Measurements from ENCODE around the gene MEMO1. TPM values are rescaled to one million over a fixed set of nuclear protein-coding genes. Genes with fewer than 3 reads are reported as not detected.
A peak's percentile ranks its signal among the peaks of the same experiment; 100 is the strongest.
"Not testable (repeated sequence)": the region's sequence is repeated elsewhere in the genome, so short reads cannot be mapped to it uniquely, and the experiment has no call there.

Gene MEMO1
- total RNA-seq, result 32.9 TPM

GRCh38 chr2:32010670-32011484 lies at the start of gene MEMO1:
Gene MEMO1 (minus strand): TSS chr2:32011008. CDS start chr2:32010247, 761 bp downstream.
- ATAC-seq (peak; percentile 95), DNase-seq (ENCODE audit: low spot score) (peak; percentile 95)
- intact Hi-C loops (cut with DNase I), result no loop called here

- intact Hi-C loops (cut with DNase I), result no loop called here
- DNase-seq (ENCODE audit: low spot score) (no peak), ATAC-seq (no peak)
These were observed 49.5 kb upstream of the MEMO1 start for GRCh38 chr2:32060266-32060665.

- ATAC-seq (no peak), DNase-seq (ENCODE audit: low spot score) (no peak)
- intact Hi-C loops (cut with DNase I), result no loop called here
These were observed 47.3 kb upstream of the MEMO1 start for GRCh38 chr2:32058130-32058529.

GRCh38 chr2:32054583-32054982 lies 43.8 kb upstream of the MEMO1 start:
- DNase-seq (ENCODE audit: low spot score); intact Hi-C loops (cut with DNase I); ATAC-seq: not testable (repeated sequence)

- no peak for ATAC-seq
- intact Hi-C loops (cut with DNase I), result no loop called here
These were observed 41.1 kb upstream of the MEMO1 start for GRCh38 chr2:32051836-32052439.

GRCh38 chr2:32043561-32043960 lies 32.8 kb upstream of the MEMO1 start:
- intact Hi-C loops (cut with DNase I), result no loop called here
- ATAC-seq (no peak), DNase-seq (ENCODE audit: low spot score) (no peak)

More at GRCh38 chr2:32051836-32052439, 41.1 kb upstream of the MEMO1 start:
- no peak for DNase-seq (ENCODE audit: low spot score)

GRCh38 chr2:32039447-32040219 lies 28.8 kb upstream of the MEMO1 start, which contains the start of gene DPY30:
Gene DPY30 (minus strand): TSS chr2:32039805. CDS start chr2:32039456, 349 bp downstream.
- DNase-seq (ENCODE audit: low spot score) (peak; percentile 94), ATAC-seq (peak; percentile 99)
- intact Hi-C loops (cut with DNase I), result no loop called here

- DNase-seq (ENCODE audit: low spot score); intact Hi-C loops (cut with DNase I); ATAC-seq: not testable (repeated sequence)
These were observed 23.5 kb upstream of the MEMO1 start for GRCh38 chr2:32034198-32034887.

- DNase-seq (ENCODE audit: low spot score); ATAC-seq; intact Hi-C loops (cut with DNase I): not testable (repeated sequence)
These were observed 8.1 kb upstream of the MEMO1 start for GRCh38 chr2:32018789-32019482.

GRCh38 chr2:32012872-32013271 lies 2.1 kb upstream of the MEMO1 start:
- intact Hi-C loops (cut with DNase I), result no loop called here
- ATAC-seq, result no peak

GRCh38 chr2:32011485-32011960 lies 715 bp upstream of the MEMO1 start:
- ATAC-seq, result no peak
- intact Hi-C loops (cut with DNase I), result no loop called here
- DNase-seq (ENCODE audit: low spot score), result no peak

More at GRCh38 chr2:32012872-32013271, 2.1 kb upstream of the MEMO1 start:
- no peak for DNase-seq (ENCODE audit: low spot score)

GRCh38 chr2:32010280-32010669 lies 533 bp downstream of the MEMO1 start:
- intact Hi-C loops (cut with DNase I), result not testable (repeated sequence)
- peak; percentile 85 for ATAC-seq
- peak; percentile 72 for DNase-seq (ENCODE audit: low spot score)

- ATAC-seq, result peak; percentile 2
- intact Hi-C loops (cut with DNase I), result no loop called here
- peak; percentile 66 for DNase-seq (ENCODE audit: low spot score)
These were observed 1.1 kb downstream of the MEMO1 start for GRCh38 chr2:32009516-32010256.

- DNase-seq (ENCODE audit: low spot score) (no peak), ATAC-seq (no peak)
- intact Hi-C loops (cut with DNase I), result no loop called here
These were observed 1.8 kb downstream of the MEMO1 start for GRCh38 chr2:32008805-32009515.

- intact Hi-C loops (cut with DNase I), result no loop called here
- DNase-seq (ENCODE audit: low spot score) (no peak), ATAC-seq (no peak)
These were observed 3.8 kb downstream of the MEMO1 start for GRCh38 chr2:32007121-32007391.

GRCh38 chr2:32005371-32005976 lies 5.3 kb downstream of the MEMO1 start:
- no peak for ATAC-seq
- DNase-seq (ENCODE audit: low spot score), result no peak
- intact Hi-C loops (cut with DNase I), result no loop called here

- ATAC-seq (no peak), DNase-seq (ENCODE audit: low spot score) (no peak)
- intact Hi-C loops (cut with DNase I), result no loop called here
These were observed 7.0 kb downstream of the MEMO1 start for GRCh38 chr2:32003791-32004190.
